Karpas-422 (cell line): Measurements from ENCODE around the gene TP53I11. TPM values are rescaled to one million over a fixed set of nuclear protein-coding genes. Genes with fewer than 3 reads are reported as not detected.

Experiments
- DNase-seq: peaks from one replicate; pipeline ENCODE4 v3.0.0-alpha.2; 2015
- H2AFZ ChIP-seq: fragments of 200-600 bp; sonication (generic); 2 replicates; pipeline ENCODE4 v1.6.1; 2014; ENCODE audit warnings: antibody characterized with exemption, low read length, mixed read lengths
- H3K27ac ChIP-seq: fragments of 200-600 bp; sonication (generic); 2 replicates; pipeline ENCODE4 v1.5.1; 2014; ENCODE audit warnings: mild to moderate bottlenecking, low read length, moderate library complexity
- H3K27me3 ChIP-seq: fragments of 200-600 bp; sonication (generic); 2 replicates; pipeline ENCODE4 v1.6.1; 2014; ENCODE audit warnings: low read length, mixed read lengths
- H3K36me3 ChIP-seq: fragments of 200-600 bp; sonication (generic); 2 replicates; pipeline ENCODE4 v1.6.1; 2014; ENCODE audit warnings: low read length, mixed read lengths; ENCODE audit not compliant: insufficient read depth
- H3K4me1 ChIP-seq: fragments of 200-600 bp; sonication (generic); 2 replicates; pipeline ENCODE4 v1.6.1; 2014; ENCODE audit warnings: mild to moderate bottlenecking, low read length, mixed read lengths
- H3K4me2 ChIP-seq: fragments of 200-600 bp; sonication (generic); 2 replicates; pipeline ENCODE4 v1.6.1; 2014; ENCODE audit warnings: low read length, low read depth, mild to moderate bottlenecking; ENCODE audit not compliant: poor library complexity, severe bottlenecking
- H3K4me3 ChIP-seq: fragments of 200-600 bp; sonication (generic); 2 replicates; pipeline ENCODE4 v1.5.1; 2014; ENCODE audit warnings: mild to moderate bottlenecking, antibody characterized with exemption, low read length, mixed read lengths
- H3K79me2 ChIP-seq: fragments of 200-600 bp; sonication (generic); 2 replicates; pipeline ENCODE4 v1.6.1; 2014; ENCODE audit warnings: mild to moderate bottlenecking, low read length, mixed read lengths
- H3K9ac ChIP-seq: fragments of 200-600 bp; sonication (generic); 2 replicates; pipeline ENCODE4 v1.6.0; 2014; ENCODE audit warnings: low read length
- H3K9me2 ChIP-seq: fragments of 200-600 bp; sonication (generic), shearing (Covaris generic); replicated peaks from 2 replicates; pipeline ENCODE4 v1.6.0; 2014; ENCODE audit warnings: mild to moderate bottlenecking, low read length, moderate library complexity; ENCODE audit not compliant: insufficient read depth
- H3K9me3 ChIP-seq: fragments of 300-700, 200-600 bp; sonication (generic); 2 replicates; pipeline ENCODE4 v1.6.1; 2014; ENCODE audit warnings: low read length, mixed read lengths
- H4K20me1 ChIP-seq: fragments of 200-600 bp; sonication (generic); 2 replicates; pipeline ENCODE4 v1.6.1; 2014; ENCODE audit warnings: mild to moderate bottlenecking, antibody characterized with exemption, low read length, low read depth; ENCODE audit not compliant: insufficient read depth
- total RNA-seq: library from RNA; depleted of rRNA; stranded (reverse); fragments of >200 nt; shearing (Covaris generic); gene quantifications from 2 replicates; pipeline ENCODE4 v1.2.3, GENCODE V29; 2014; ENCODE audit warnings: low replicate concordance

Gene TP53I11
- total RNA-seq, 1 experiment from 2014 or later: 0.34 TPM

- DNase-seq: no peak
- H3K4me2 ChIP-seq: no peak overlapping the region
- H3K27ac ChIP-seq: no peak overlapping the region
- peaks cover 16% of the 10 kb centered on the region for H3K4me1 ChIP-seq
- no peaks in the 10 kb centered on the region for H3K27me3 ChIP-seq
- no peak overlapping the region for H3K4me3 ChIP-seq
- no peaks in the 10 kb centered on the region for H4K20me1 ChIP-seq
- no peak overlapping the region for H3K9ac ChIP-seq
- H3K79me2 ChIP-seq: no peaks in the 10 kb centered on the region
- H3K9me2 ChIP-seq: no peaks in the 10 kb centered on the region
- H3K9me3 ChIP-seq: no peaks in the 10 kb centered on the region
- no peaks in the 10 kb centered on the region for H3K36me3 ChIP-seq
- H2AFZ ChIP-seq: no peak overlapping the region
These were observed 2.5 kb downstream of the TP53I11 start for GRCh38 chr11:44948155-44948554.

GRCh38 chr11:44947114-44947513, 3.6 kb downstream of the TP53I11 start:
- no peak overlapping the region for H3K4me2 ChIP-seq
- H3K9me3 ChIP-seq: no peaks in the 10 kb centered on the region
- H3K79me2 ChIP-seq: no peaks in the 10 kb centered on the region
- H4K20me1 ChIP-seq: no peaks in the 10 kb centered on the region
- no peaks in the 10 kb centered on the region for H3K27me3 ChIP-seq
- peaks cover 26% of the 10 kb centered on the region for H3K4me1 ChIP-seq
- H2AFZ ChIP-seq: no peak overlapping the region
- no peak overlapping the region for H3K27ac ChIP-seq
- H3K9me2 ChIP-seq: no peaks in the 10 kb centered on the region
- no peak overlapping the region for H3K4me3 ChIP-seq
- no peak overlapping the region for H3K9ac ChIP-seq
- no peak for DNase-seq
- no peaks in the 10 kb centered on the region for H3K36me3 ChIP-seq

GRCh38 chr11:44946263-44946662, 4.4 kb downstream of the TP53I11 start:
- no peaks in the 10 kb centered on the region for H3K27me3 ChIP-seq
- peaks cover 28% of the 10 kb centered on the region for H3K4me1 ChIP-seq
- no peak overlapping the region for H2AFZ ChIP-seq
- H3K79me2 ChIP-seq: no peaks in the 10 kb centered on the region
- no peak overlapping the region for H3K9ac ChIP-seq
- no peak overlapping the region for H3K27ac ChIP-seq
- H3K4me2 ChIP-seq: no peak overlapping the region
- DNase-seq: no peak
- H3K9me2 ChIP-seq: no peaks in the 10 kb centered on the region
- no peaks in the 10 kb centered on the region for H3K36me3 ChIP-seq
- no peaks in the 10 kb centered on the region for H4K20me1 ChIP-seq
- no peaks in the 10 kb centered on the region for H3K9me3 ChIP-seq
- no peak overlapping the region for H3K4me3 ChIP-seq

- Histone ChIP-seq H3K27ac (no peak overlapping the region), H3K27me3 (no peaks in the 10 kb centered on the region), H3K9ac (no peak overlapping the region), H3K36me3 (no peaks in the 10 kb centered on the region), H4K20me1 (no peaks in the 10 kb centered on the region), H3K9me3 (no peaks in the 10 kb centered on the region), H3K4me1 (peaks cover 28% of the 10 kb centered on the region), H3K4me2 (no peak overlapping the region), H3K79me2 (no peaks in the 10 kb centered on the region), H3K4me3 (no peak overlapping the region), H2AFZ (no peak overlapping the region), H3K9me2 (no peaks in the 10 kb centered on the region)
- no peak for DNase-seq
These were observed 5.0 kb downstream of the TP53I11 start for GRCh38 chr11:44945666-44946065.

- Histone ChIP-seq H4K20me1 (no peaks in the 10 kb centered on the region), H3K4me1 (peaks cover 28% of the 10 kb centered on the region), H3K4me3 (no peak overlapping the region), H3K27me3 (no peaks in the 10 kb centered on the region), H3K79me2 (no peaks in the 10 kb centered on the region), H3K9ac (no peak overlapping the region), H3K9me3 (no peaks in the 10 kb centered on the region), H3K4me2 (no peak overlapping the region), H3K9me2 (no peaks in the 10 kb centered on the region), H2AFZ (no peak overlapping the region), H3K27ac (no peak overlapping the region), H3K36me3 (no peaks in the 10 kb centered on the region)
- DNase-seq: no peak
These were observed 5.8 kb downstream of the TP53I11 start for GRCh38 chr11:44944853-44945235.

GRCh38 chr11:44944181-44944852, 6.4 kb downstream of the TP53I11 start:
- H3K27ac ChIP-seq: no peak overlapping the region

GRCh38 chr11:44943696-44944095, 7.0 kb downstream of the TP53I11 start:
- Histone ChIP-seq H3K9me3 (no peaks in the 10 kb centered on the region), H4K20me1 (no peaks in the 10 kb centered on the region), H3K4me1 (peaks cover 28% of the 10 kb centered on the region), H3K9me2 (no peaks in the 10 kb centered on the region), H3K27ac (no peak overlapping the region), H3K36me3 (no peaks in the 10 kb centered on the region), H3K9ac (no peak overlapping the region), H2AFZ (no peak overlapping the region), H3K79me2 (no peaks in the 10 kb centered on the region), H3K4me2 (peak overlapping the region; percentile 39), H3K27me3 (no peaks in the 10 kb centered on the region), H3K4me3 (no peak overlapping the region)
- DNase-seq: no peak

More at GRCh38 chr11:44944181-44944852, 6.4 kb downstream of the TP53I11 start:
- Histone ChIP-seq H2AFZ (no peak overlapping the region), H3K9ac (no peak overlapping the region), H3K79me2 (no peaks in the 10 kb centered on the region), H3K4me2 (no peak overlapping the region), H3K9me2 (no peaks in the 10 kb centered on the region), H3K9me3 (no peaks in the 10 kb centered on the region), H3K4me1 (peaks cover 28% of the 10 kb centered on the region), H3K4me3 (no peak overlapping the region), H4K20me1 (no peaks in the 10 kb centered on the region), H3K36me3 (no peaks in the 10 kb centered on the region), H3K27me3 (no peaks in the 10 kb centered on the region)
- DNase-seq: no peak

GRCh38 chr11:44943118-44943517, 7.6 kb downstream of the TP53I11 start:
- Histone ChIP-seq H3K9me3 (no peaks in the 10 kb centered on the region), H3K4me3 (peak overlapping the region; percentile 29; the same call in 1 of the 2 replicates), H3K36me3 (no peaks in the 10 kb centered on the region), H3K4me2 (peak overlapping the region; percentile 39), H3K9ac (no peak overlapping the region), H3K4me1 (peaks cover 28% of the 10 kb centered on the region), H3K9me2 (no peaks in the 10 kb centered on the region), H2AFZ (no peak overlapping the region), H4K20me1 (no peaks in the 10 kb centered on the region), H3K79me2 (no peaks in the 10 kb centered on the region), H3K27me3 (no peaks in the 10 kb centered on the region), H3K27ac (no peak overlapping the region)
- peak; percentile 82 for DNase-seq
